ENCODE measurements around the gene C19orf38. TPM values are rescaled to one million over a fixed set of nuclear protein-coding genes. Genes with fewer than 3 reads are reported as not detected.
"Not testable (repeated sequence)": the region's sequence is repeated elsewhere in the genome, so short reads cannot be mapped to it uniquely, and the experiment has no call there.

The C19orf38 gene
- total RNA-seq, 1 experiment from 2014 or later = not detected

DNA sequence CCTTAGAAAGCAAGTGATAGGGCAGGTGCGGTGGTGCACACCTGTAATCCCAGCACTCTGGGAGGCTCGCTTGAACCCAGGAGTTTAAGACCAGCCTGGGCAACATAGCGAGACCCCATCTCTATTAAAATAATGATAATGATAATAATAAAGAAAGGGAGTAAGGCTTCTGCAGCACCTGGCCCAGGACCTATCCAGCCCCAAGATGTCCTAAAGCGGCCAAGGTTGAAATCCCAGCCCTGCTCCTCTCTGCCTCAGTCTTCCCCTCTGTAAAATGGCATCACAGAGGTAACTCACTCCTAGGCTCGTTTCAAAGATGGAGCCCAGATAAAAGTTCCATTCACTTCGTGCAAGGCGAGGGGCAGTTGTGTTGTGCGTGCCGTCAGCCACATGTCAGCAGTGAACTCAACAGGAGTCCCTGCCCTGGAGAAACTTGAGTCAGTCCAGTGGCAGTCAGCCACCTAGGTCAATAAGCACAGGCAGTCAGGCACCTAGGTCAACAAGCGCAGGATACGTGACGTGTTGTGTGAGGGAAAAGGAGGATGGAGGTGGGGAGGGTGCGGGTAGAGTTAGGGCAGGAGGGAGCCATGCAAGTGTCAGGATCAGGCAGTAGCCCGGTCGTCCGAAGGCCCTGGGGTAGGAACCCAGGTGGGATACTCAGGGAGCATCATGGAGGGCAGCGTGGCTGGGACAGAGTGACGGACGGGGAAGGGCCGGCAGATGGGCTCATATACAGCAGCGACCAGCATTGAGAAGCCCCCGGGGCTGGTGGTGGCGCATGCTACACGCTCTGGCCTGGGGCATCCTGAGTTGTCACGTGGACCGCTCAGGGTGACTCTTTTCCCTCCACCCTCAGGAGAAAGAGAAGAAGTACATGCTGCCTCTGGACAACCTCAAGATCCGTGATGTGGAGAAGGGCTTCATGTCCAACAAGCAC is 28.8 kb upstream of the C19orf38 start:
- in situ Hi-C loops (cut with HindIII; ENCODE audit: low sequenced_read_pairs) = no loop called here
- DNase-seq (ENCODE audit: low spot score) = no peak

- in situ Hi-C loops (cut with HindIII; ENCODE audit: low sequenced_read_pairs) = no loop called here
Measured at GRCh38 chr19:10820173-10820572, 28.0 kb upstream of the C19orf38 start.

GRCh38 chr19:10823690-10824089 is 24.5 kb upstream of the C19orf38 start:
- in situ Hi-C loops (cut with HindIII; ENCODE audit: low sequenced_read_pairs) = no loop called here
- DNase-seq (ENCODE audit: low spot score) = no peak

More at GRCh38 chr19:10820173-10820572, 28.0 kb upstream of the C19orf38 start:
- DNase-seq (ENCODE audit: low spot score) = no peak

DNA sequence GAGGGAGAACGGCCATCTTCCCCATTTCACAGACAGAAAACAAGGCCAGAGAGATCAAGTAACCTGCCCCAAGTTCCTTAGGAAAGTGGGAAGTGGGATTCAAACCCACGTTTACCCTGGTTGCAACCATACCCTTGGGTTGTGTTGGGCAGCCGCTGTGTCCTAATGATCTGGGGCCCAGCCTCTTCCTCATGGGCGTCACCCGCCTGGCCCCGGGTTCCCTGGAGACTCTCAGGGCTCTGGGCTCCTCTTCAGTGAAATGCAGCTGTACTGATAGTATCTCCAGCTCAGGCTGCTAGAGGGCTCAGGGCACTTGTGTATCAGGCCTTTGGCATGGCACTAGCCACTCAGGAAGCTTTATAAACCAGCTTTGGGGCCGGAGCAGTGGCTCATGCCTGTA is 22.0 kb upstream of the C19orf38 start:
- DNase-seq (ENCODE audit: low spot score) = no peak
- in situ Hi-C loops (cut with HindIII; ENCODE audit: low sequenced_read_pairs) = no loop called here

DNA sequence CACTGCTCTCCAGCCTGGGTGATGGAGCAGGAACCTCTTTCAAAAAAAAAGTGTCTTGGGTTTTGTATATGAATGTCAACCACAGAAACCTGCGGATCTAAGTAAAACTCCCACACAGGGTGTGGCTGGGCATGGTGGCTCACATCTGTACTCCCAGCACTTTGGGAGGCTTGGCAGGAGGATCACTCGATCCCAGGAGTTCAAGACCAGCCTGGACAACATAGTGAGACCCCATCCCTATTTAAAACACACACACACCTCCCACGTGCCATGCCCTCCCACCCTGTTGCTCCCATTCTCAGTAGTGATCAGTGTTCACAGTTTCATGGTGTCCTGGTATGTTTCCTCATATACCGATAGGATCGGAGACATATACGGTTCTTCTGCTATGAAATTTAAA is 21.4 kb upstream of the C19orf38 start:
- in situ Hi-C loops (cut with HindIII; ENCODE audit: low sequenced_read_pairs) = no loop called here
- no peak for DNase-seq (ENCODE audit: low spot score)

- in situ Hi-C loops (cut with HindIII; ENCODE audit: low sequenced_read_pairs) = no loop called here
- DNase-seq (ENCODE audit: low spot score) = no peak
Measured at GRCh38 chr19:10828981-10829821, 19.0 kb upstream of the C19orf38 start.

DNA sequence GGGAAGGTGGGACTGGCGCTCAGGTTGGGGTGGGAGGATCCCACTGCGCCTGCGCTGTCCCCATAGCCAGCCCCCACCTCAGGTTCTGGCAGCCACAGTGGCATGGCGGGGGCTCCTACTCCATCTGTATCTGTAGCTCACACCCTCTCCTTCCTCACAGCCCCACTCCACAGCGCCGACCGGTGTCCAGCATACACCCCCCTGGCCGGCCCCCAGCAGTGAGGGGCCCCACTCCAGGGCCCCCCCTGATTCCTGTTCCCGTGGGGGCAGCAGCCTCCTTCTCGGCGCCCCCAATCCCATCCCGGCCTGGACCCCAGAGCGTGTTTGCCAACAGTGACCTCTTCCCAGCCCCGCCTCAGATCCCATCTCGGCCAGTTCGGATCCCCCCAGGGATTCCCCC is 18.2 kb upstream of the C19orf38 start:
- DNase-seq (ENCODE audit: low spot score) = no peak
- in situ Hi-C loops (cut with HindIII; ENCODE audit: low sequenced_read_pairs) = no loop called here

GRCh38 chr19:10830370-10830769 is 17.8 kb upstream of the C19orf38 start:
- no peak for DNase-seq (ENCODE audit: low spot score)
- in situ Hi-C loops (cut with HindIII; ENCODE audit: low sequenced_read_pairs) = no loop called here

DNA sequence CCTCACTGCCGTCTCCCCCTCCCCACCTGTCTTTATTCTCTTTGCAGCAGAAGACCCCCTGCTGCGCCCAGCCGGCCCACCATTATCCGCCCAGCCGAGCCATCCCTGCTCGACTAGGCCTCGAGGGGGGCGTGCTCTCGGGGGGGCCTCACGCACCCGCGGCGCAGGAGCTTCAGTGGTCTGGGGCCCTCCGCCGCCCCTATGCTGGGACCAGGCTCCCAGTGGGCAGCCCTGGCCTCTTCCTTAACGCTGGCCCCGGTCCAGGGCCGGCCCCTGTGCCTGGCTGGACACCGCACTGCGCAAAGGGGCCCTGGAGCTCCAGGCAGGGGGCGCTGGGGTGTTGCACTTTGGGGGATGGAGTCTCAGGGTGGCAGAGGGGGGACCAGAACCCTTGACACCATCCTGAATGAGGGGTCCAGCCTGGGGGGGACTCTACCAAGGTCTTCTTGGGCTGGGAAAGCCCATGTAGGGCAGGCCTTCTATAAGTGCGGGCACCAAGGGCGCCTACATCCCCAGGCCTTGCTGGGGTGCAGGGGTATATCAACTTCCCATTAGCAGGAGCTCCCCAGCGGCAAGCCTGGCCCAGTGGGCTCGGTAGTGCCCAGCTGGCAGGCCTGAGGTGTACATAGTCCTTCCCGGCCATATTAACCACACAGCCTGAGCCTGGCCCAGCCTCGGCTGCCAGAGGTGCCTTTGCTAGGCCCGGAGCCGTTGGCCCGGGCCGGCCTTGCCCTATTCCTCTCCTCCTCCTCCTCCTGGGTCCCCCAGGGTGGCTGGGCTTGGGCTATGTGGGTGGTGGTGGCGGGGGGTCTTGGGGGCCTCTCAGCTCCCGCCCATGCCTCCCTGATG is 17.1 kb upstream of the C19orf38 start:
- in situ Hi-C loops (cut with HindIII; ENCODE audit: low sequenced_read_pairs) = no loop called here
- DNase-seq (ENCODE audit: low spot score) = no peak

- DNase-seq (ENCODE audit: low spot score) = no peak
- in situ Hi-C loops (cut with HindIII; ENCODE audit: low sequenced_read_pairs) = no loop called here
Measured at GRCh38 chr19:10831987-10832938, 16.0 kb upstream of the C19orf38 start.

DNA sequence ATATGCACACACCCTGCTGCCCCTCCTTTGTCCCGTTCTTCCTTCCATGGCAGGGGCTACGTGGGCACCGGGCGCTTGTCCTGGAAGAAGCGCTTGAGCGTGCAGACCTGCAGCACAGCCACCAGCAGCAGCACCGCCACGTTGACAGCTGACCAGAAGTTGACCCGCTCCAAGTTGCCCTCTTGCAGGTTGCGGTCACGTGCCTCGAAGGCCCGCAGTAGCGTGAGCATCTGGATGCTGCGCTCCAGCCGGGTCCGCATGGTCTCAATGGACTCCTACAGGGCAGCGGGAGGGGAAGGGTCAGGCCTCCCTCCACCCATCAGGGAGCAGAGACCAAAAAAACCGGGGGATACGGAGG is 15.3 kb upstream of the C19orf38 start:
- no peak for DNase-seq (ENCODE audit: low spot score)
- in situ Hi-C loops (cut with HindIII; ENCODE audit: low sequenced_read_pairs) = no loop called here

DNA sequence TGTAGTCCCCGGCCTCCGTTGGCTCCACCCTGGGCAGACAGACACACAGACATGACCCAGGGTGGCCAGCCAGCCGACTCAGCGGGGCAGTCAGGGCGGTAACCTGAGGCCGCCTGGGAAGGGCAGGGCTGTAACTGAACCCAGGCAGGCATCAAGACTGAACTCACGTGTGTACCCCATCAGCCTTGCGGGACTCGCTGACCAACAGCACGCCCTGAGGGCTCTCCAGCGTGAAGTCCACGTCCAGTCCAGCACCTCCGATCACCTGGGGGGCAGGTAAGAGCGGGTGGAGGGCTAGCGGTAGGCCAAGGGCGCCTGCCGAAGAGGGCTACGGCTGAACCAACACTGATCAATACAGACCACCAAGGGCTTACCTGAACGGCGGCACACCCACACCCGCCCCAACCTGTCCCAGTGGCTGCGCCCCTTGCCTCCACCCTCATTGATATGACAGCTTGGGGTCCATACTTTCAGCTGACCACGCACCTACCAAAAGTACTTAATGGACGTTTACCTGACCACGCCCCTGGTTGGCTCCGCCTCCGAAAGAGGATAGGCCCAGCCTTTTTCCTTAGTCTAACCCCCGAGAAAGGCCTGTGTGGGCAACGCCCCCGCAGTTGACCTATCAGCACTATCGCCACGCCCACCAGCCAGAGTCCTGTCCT is 13.0 kb upstream of the C19orf38 start:
- DNase-seq (ENCODE audit: low spot score) = no peak
- in situ Hi-C loops (cut with HindIII; ENCODE audit: low sequenced_read_pairs) = no loop called here

DNA sequence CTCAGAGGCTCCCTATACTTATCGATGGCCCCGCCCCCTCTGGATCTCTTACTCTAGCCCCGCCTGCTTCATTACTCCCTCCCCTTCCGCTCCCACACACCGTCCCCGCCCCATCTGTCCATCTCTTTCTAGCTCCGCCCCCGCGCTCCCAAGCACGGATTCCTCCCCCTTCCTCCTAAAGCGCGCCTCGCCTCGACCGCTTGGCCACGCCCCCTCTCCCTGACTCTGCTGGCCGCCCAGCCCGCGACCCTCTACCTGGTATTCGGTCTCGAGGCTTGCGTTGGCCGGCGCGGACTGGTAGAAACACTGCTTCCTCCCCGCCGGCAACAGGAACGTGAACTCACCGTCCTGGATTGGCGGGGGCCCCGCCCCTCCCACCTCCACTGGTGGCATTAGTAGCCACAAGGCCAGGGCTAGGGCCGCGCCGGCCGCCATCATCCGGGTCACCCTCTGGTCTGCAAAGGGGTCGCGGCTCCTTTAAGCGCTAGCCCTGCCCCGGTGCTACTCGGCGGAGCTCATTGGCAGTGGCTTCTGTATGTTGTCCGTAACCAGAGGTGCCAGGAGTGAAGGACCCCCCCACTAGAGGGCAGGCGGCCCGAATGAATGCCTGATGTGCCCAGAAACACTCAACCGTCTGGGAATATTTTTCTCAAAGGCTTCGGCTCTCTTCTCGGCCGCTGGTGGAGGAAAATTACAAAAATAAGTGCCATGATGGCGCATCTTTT is 12.3 kb upstream of the C19orf38 start, which contains the start of gene TMED1:
Gene TMED1 (minus strand): TSS at position 459 of the 725 bp plus-strand sequence. CDS start 21 bp downstream, at position 438.
- DNase-seq (ENCODE audit: low spot score) = peak; percentile 100
- in situ Hi-C loops (cut with HindIII; ENCODE audit: low sequenced_read_pairs) = no loop called here

DNA sequence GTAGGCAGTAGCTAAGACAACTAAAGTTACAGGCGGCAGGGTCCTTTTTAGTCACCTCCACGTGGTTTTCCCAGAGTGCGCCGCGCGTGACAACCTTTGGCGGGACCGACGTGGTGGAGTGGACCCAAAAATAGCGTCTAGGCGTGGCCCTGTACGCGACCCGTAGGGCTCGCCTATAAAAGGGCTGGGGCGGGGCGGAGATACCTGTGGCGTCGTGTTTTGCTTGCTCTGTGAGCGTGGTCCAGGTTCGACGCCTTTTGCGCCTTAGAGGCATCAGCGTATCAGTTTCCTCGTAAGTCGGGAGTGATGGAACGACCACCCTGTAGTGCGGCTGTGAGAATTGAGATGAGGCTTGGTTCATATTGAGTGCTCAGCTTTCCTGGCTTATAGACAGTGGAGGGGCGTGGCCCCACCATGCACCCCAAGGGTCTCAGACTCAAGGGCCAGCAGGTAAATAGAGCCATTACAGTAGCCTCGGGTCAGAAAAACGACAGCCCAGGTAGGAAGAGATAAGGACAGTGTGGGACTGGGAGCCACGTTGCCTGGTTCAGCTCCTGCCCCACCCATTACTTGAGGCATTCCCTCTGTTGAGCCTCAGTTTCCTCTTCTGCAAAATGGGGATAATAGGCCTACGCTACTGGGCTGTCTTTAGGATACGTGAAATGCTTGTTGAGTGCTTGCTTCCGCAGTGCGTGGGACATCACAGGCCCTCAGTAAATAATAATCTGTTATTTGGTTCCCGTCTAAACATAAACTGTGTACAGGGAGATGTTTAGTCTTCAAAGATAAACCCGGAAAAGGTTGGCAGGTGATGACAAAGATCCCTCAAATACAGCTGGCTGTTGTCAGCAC is 11.5 kb upstream of the C19orf38 start:
- no peak for DNase-seq (ENCODE audit: low spot score)
- in situ Hi-C loops (cut with HindIII; ENCODE audit: low sequenced_read_pairs) = no loop called here

GRCh38 chr19:10837649-10838048 is 10.6 kb upstream of the C19orf38 start:
- DNase-seq (ENCODE audit: low spot score); in situ Hi-C loops (cut with HindIII; ENCODE audit: low sequenced_read_pairs): not testable (repeated sequence)

- in situ Hi-C loops (cut with HindIII; ENCODE audit: low sequenced_read_pairs) = no loop called here
Measured at GRCh38 chr19:10838377-10838776, 9.8 kb upstream of the C19orf38 start.

More at GRCh38 chr19:10838377-10838776, 9.8 kb upstream of the C19orf38 start:
- no peak for DNase-seq (ENCODE audit: low spot score)

Data from G401 (cell line).